Transverse colon (tissue), 3 donors: ENCODE results near the gene ANKS3.

Source experiments
- POLR2A ChIP-seq: fragments of 450-650 bp; IDR thresholded peaks from one replicate; pipeline ENCODE4 v1.6.1; 2016; ENCODE audit warnings: antibody characterized with exemption, mild to moderate bottlenecking, moderate library complexity
- TF ChIP-seq, protein P1 (sequence below), 5 experiments: fragments of 200-600 bp in 3 of 5; fragments of 450-650 bp in 2 of 5; sonication (generic) in 3 of 5; IDR thresholded peaks; 1 replicate in 2 of 5; 2 replicates in 3 of 5; pipeline ENCODE4 v1.5.1; 2016 to 2017; ENCODE audit warnings: antibody characterized with exemption in 5 of 5, inconsistent platforms in 3 of 5, mild to moderate bottlenecking in 2 of 5, moderate library complexity in 1 of 5

GRCh38 chr16:4701791-4702465, 32.1 kb downstream of the ANKS3 start:
- TF ChIP-seq, protein P1, sequence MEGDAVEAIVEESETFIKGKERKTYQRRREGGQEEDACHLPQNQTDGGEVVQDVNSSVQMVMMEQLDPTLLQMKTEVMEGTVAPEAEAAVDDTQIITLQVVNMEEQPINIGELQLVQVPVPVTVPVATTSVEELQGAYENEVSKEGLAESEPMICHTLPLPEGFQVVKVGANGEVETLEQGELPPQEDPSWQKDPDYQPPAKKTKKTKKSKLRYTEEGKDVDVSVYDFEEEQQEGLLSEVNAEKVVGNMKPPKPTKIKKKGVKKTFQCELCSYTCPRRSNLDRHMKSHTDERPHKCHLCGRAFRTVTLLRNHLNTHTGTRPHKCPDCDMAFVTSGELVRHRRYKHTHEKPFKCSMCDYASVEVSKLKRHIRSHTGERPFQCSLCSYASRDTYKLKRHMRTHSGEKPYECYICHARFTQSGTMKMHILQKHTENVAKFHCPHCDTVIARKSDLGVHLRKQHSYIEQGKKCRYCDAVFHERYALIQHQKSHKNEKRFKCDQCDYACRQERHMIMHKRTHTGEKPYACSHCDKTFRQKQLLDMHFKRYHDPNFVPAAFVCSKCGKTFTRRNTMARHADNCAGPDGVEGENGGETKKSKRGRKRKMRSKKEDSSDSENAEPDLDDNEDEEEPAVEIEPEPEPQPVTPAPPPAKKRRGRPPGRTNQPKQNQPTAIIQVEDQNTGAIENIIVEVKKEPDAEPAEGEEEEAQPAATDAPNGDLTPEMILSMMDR (IDR thresholded peaks at IDR 0.05): no peak
- no peak for TF ChIP-seq POLR2A
